Measurements from ENCODE around the gene CIBAR2. TPM values are rescaled to one million over a fixed set of nuclear protein-coding genes. Genes with fewer than 3 reads are reported as not detected.

Gene CIBAR2
- total RNA-seq, 1 donor from 2014 or later = not detected

GRCh38 chr16:85130705-85131028 is 18.4 kb upstream of the CIBAR2 start:
- H3K27ac Mint-ChIP-seq (ENCODE audit: unreplicated experiment) = peak overlapping the region; percentile 10
- no peaks in the 10 kb centered on the region for H3K9me3 Mint-ChIP-seq (ENCODE audit: low read depth)
- no peaks in the 10 kb centered on the region for H3K27me3 Mint-ChIP-seq (ENCODE audit: low read depth)

GRCh38 chr16:85129876-85130704 is 17.8 kb upstream of the CIBAR2 start:
- H3K36me3 Mint-ChIP-seq (ENCODE audit: low read depth) = no peaks in the 10 kb centered on the region
- no peak for TF ChIP-seq CTCF (IDR thresholded peaks at IDR 0.05)
- H3K4me1 Mint-ChIP-seq (ENCODE audit: low read depth) = peaks cover 32% of the 10 kb centered on the region
- peak overlapping the region; percentile 10 for H3K27ac Mint-ChIP-seq (ENCODE audit: unreplicated experiment)
- H3K9me3 Mint-ChIP-seq (ENCODE audit: low read depth) = no peaks in the 10 kb centered on the region
- no peaks in the 10 kb centered on the region for H3K27me3 Mint-ChIP-seq (ENCODE audit: low read depth)
- no peak overlapping the region for H3K4me3 Mint-ChIP-seq (ENCODE audit: unreplicated experiment)
- DNase-seq (ENCODE audit: low spot score) = no peak

More at GRCh38 chr16:85130705-85131028, 18.4 kb upstream of the CIBAR2 start:
- no peak for DNase-seq (ENCODE audit: low spot score)
- peaks cover 30% of the 10 kb centered on the region for H3K4me1 Mint-ChIP-seq (ENCODE audit: low read depth)
- H3K36me3 Mint-ChIP-seq (ENCODE audit: low read depth) = no peaks in the 10 kb centered on the region
- H3K4me3 Mint-ChIP-seq (ENCODE audit: unreplicated experiment) = no peak overlapping the region
- no peak for TF ChIP-seq CTCF (IDR thresholded peaks at IDR 0.05)

GRCh38 chr16:85128079-85128837 is 16.0 kb upstream of the CIBAR2 start:
- DNase-seq (ENCODE audit: low spot score) = no peak
- TF ChIP-seq CTCF (IDR thresholded peaks at IDR 0.05) = no peak
- peaks cover 42% of the 10 kb centered on the region for H3K4me1 Mint-ChIP-seq (ENCODE audit: low read depth)
- H3K36me3 Mint-ChIP-seq (ENCODE audit: low read depth) = no peaks in the 10 kb centered on the region
- H3K9me3 Mint-ChIP-seq (ENCODE audit: low read depth) = no peaks in the 10 kb centered on the region
- no peak overlapping the region for H3K4me3 Mint-ChIP-seq (ENCODE audit: unreplicated experiment)
- H3K27ac Mint-ChIP-seq (ENCODE audit: unreplicated experiment) = no peak overlapping the region
- H3K27me3 Mint-ChIP-seq (ENCODE audit: low read depth) = no peaks in the 10 kb centered on the region

GRCh38 chr16:85127379-85127723 is 15.1 kb upstream of the CIBAR2 start:
- H3K4me1 Mint-ChIP-seq (ENCODE audit: low read depth) = peaks cover 42% of the 10 kb centered on the region
- no peak for TF ChIP-seq CTCF (IDR thresholded peaks at IDR 0.05)
- no peak overlapping the region for H3K4me3 Mint-ChIP-seq (ENCODE audit: unreplicated experiment)
- H3K27ac Mint-ChIP-seq (ENCODE audit: unreplicated experiment) = peak overlapping the region; percentile 89
- no peaks in the 10 kb centered on the region for H3K9me3 Mint-ChIP-seq (ENCODE audit: low read depth)
- no peak for DNase-seq (ENCODE audit: low spot score)
- H3K36me3 Mint-ChIP-seq (ENCODE audit: low read depth) = no peaks in the 10 kb centered on the region
- H3K27me3 Mint-ChIP-seq (ENCODE audit: low read depth) = no peaks in the 10 kb centered on the region

GRCh38 chr16:85126705-85127378 is 14.6 kb upstream of the CIBAR2 start:
- H3K27ac Mint-ChIP-seq (ENCODE audit: unreplicated experiment) = peak overlapping the region; percentile 89
- H3K27me3 Mint-ChIP-seq (ENCODE audit: low read depth) = no peaks in the 10 kb centered on the region
- DNase-seq (ENCODE audit: low spot score) = no peak
- no peaks in the 10 kb centered on the region for H3K36me3 Mint-ChIP-seq (ENCODE audit: low read depth)
- TF ChIP-seq CTCF (IDR thresholded peaks at IDR 0.05) = peak; percentile 7
- H3K4me1 Mint-ChIP-seq (ENCODE audit: low read depth) = peaks cover 42% of the 10 kb centered on the region
- peak overlapping the region; percentile 28 for H3K4me3 Mint-ChIP-seq (ENCODE audit: unreplicated experiment)
- no peaks in the 10 kb centered on the region for H3K9me3 Mint-ChIP-seq (ENCODE audit: low read depth)
